GM12892 (cell line): ENCODE measurements around the gene HIP1.
"Not testable (repeated sequence)": the region's sequence is repeated elsewhere in the genome, so short reads cannot be mapped to it uniquely, and the experiment has no call there.

Source experiments
- DNase-seq: peaks from one replicate; pipeline ENCODE4 v3.0.0; 2011; ENCODE audit not compliant: insufficient read length
- FAIRE-seq: peaks from 2 replicates; lab custom pipeline; 2011; peaks lifted over from hg19 to GRCh38; lab: Jason Lieb, UNC
- POLR2A ChIP-seq: IDR thresholded peaks from 2 replicates; pipeline ENCODE4 v1.6.1; 2011; ENCODE audit warnings: low read depth, low read length, control low read depth
- POLR2AphosphoS5 ChIP-seq: IDR thresholded peaks from 2 replicates; pipeline ENCODE4 v1.6.1; 2011; ENCODE audit warnings: low read depth, low read length, control low read depth
- TAF1 ChIP-seq: IDR thresholded peaks from 2 replicates; pipeline ENCODE4 v1.6.1; 2011; ENCODE audit warnings: low read depth, mild to moderate bottlenecking, control low read depth, low read length, borderline replicate concordance

The HIP1 gene

DNA sequence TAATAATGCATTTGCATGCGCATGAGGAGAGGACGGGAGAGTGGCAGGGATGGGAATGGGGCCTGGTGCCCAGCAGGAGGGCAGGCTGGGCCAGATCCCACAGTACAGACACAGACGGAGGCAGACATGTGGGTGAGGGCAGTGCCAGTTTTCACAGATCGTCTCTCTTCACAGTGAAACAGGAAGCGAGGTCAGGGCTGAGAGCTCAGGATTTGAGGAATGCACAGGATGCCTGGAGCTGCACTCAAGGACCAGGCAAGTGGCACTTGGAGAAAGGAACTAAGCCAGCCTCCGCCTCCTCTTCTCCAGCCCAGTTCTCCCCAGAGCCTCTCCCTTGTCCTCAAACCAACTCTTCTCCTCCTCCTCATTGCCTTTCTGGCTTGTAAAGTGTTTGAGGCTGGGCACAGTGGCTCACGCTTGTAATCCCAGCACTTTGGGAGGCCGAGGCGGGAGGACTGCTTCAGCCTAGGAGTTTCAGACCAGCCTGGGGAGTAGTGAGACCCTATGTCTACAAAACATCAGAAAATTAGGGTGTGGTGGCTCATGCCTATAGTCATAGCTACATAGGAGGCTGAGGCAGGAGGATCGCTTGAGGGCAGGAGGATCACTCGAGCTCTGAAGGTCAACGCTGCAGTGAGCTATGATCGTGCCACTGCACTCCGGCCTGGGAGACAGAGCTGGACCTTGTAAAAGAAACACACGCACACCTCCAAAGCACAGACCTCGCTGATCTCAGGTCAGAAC, 115.2 kb downstream of the HIP1 start:
- TF ChIP-seq POLR2A: no peak
- TF ChIP-seq POLR2AphosphoS5: no peak
- no peak for TF ChIP-seq TAF1
- DNase-seq: no peak
- FAIRE-seq: no peak

DNA sequence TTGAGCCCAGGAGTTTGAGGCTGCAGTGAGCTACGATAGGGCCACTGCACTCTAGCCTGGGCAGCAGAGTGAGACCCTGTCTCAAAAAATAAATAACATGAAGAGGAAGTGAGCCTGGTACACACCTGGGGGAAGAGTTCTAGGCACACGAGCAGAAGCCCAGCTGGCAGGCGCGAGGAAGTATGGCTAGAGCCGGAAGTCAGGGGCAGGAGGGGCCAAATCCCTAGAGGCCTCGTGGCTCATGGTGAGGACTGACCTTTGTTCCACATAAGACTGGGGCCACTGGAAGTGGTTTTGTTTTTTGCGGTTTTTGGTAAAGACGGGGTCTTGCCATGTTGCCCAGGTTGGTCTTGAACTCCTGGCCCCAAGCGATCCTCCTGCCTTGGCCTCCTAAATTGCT, 117.6 kb downstream of the HIP1 start:
- TF ChIP-seq POLR2A: no peak
- DNase-seq: no peak
- FAIRE-seq: peak; percentile 61

DNA sequence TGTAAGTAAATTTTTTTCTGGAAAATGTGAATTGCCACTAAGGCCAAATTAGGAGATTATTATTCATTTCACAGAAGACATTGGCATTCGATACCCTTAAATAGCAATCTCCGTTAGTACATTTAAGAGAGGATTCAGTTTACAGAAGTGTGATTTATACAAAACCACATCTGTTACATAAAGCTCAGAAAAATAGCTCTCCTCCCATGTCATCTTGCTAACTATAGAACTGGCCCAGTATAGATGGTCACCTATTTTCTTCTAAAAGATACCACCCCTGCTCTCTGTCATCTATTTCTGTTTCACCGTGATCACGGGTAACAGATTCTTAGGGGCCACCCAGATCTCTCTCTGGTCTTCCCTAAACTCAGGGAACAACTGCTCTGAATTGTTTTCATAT, 119.1 kb downstream of the HIP1 start:
- TF ChIP-seq POLR2AphosphoS5: no peak
- no peak for TF ChIP-seq POLR2A
- no peak for TF ChIP-seq TAF1
- FAIRE-seq (no peak), DNase-seq (no peak)

DNA sequence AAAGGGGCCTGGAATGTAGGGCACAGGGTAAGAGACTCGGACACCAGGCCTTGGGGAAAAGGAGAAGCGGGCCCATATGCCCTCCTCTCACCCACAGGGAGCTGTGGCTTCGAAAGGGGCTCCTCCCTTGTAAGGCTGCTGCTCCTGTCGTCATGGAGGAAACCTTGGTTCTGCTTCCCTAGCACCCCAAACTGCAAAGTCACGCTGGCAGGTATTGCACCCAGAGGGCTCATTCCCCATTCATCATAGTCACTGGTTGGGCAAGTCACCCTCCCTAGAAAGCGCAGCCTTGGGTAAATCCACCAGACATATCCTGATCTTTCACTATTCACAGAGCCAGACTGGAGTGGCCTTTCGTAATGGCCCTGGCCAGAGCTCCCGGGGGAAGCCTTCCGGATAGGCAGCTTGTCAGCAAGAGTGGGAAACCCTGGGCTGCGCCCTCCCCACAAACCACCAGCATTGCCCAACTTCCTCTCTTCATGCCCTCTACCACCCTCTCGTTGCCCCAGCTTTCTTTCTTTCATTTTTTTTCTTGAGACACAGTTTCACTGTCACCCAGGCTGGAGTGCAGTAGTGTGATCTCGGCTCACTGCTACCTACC, 121.0 kb downstream of the HIP1 start:
- TF ChIP-seq POLR2A (no peak), POLR2AphosphoS5 (no peak), TAF1 (no peak)
- FAIRE-seq: no peak
- no peak for DNase-seq

DNA sequence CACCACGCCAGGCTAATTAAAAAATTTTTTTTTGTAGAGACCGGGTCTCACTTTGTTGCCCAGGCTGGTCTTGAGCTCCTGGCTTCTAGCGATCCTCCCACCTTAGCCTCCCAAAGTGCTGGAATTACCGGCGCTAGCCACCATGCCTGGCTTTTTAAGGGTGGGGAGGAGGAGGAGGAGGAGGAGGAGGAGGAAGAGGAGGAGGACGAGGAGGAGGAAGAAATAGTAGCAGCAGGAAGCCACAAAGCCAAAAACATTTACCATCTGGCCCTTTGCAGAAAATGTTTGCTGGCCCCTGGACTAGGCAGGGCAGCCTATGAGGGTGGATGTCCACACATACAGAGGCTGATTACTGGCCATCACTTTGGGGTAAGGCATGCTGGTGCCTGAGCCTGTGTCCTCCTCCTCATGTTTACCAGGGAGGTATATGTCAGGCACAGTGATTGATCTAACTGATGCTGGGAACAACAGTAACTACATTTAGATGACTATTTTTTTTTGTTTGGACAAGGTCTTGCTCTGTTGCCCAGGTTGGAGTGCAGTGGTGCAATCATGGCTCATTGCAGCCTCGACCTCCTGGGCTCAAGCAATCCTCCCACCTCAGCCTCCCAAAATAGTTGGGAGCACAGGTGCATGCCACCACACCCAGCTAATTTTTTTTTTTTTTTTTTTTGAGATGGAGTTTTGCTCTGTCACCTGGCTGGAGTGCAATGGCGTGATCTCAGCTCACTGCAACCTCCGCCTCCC, 122.1 kb downstream of the HIP1 start:
- no peak for TF ChIP-seq TAF1
- TF ChIP-seq POLR2A: no peak
- no peak for TF ChIP-seq POLR2AphosphoS5
- no peak for FAIRE-seq
- DNase-seq: no peak

DNA sequence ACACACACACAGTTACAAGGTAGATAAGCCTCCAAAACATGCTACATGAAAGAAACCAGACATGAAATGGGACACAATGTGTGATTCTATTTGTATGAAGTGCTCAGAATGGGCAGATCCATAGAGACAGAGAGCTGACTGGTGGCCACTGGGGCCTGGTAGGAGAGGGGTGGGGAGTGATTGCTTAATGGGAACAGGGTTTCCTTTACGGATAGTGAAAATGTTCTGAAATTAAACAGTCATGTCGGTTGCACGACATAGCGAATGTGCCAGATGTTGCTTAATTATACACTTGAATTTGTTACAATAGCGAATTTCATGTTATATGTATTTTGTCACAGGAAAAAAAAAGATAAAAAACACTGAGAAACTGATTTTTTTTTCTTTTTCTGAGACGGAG, 124.3 kb downstream of the HIP1 start:
- DNase-seq (no peak), FAIRE-seq (no peak)

DNA sequence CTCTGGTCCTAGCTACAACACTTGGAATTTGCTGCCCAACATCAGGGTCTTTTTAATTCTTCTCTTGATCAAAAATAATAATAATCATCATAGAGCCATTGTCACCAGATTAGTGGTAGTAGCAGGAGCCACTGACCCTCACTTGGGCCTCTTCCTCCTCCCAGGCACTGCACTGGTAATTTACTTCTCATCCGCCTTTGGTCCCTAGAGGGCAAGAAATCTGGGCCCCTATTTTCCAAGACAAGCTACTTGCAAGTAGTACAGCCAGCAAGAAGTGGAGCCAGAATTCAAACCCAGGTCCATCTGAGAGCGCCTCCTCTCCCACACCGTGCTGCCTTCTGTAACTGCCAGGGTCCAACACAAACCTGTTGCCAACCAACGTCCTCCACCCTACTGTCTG, 125.4 kb downstream of the HIP1 start:
- FAIRE-seq: no peak
- TF ChIP-seq POLR2AphosphoS5 (no peak), POLR2A (no peak), TAF1 (no peak)
- no peak for DNase-seq

More for the DNA sequence above, 124.3 kb downstream of the HIP1 start:
- TF ChIP-seq POLR2AphosphoS5: no peak
- no peak for TF ChIP-seq POLR2A
- TF ChIP-seq TAF1: no peak

DNA sequence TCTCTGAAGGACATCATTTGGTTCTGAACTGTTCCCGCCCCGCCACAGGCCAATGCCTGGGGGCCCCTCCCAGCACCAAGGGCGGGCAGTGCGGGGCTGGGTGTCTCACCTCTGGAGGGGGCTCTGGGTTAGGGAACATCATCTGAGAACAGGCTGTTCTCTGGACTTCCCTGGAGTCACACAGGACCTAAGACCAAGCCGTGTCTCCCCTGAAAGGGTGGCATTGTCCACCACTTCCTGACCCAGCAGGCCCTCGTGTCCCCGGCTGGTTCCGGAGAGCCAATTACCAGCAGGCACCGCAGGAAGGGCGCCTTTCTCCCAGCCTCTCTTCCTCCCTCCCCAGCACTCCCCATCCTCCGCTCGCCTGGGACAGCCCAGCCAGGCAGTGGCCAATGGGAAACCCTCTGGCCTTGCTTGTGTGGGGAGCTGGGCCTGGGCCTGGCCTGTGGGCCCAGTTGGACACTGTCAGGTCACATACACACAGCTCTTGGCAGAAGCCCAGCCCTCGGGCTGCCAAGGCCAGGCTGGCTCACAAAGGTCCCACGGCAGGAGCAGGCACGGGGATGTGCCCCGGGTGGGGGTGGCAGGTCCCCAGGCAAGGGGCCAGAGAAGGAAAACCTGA, 127.1 kb downstream of the HIP1 start:
- no peak for DNase-seq
- no peak for FAIRE-seq
- TF ChIP-seq POLR2AphosphoS5 (no peak), POLR2A (no peak), TAF1 (no peak)

DNA sequence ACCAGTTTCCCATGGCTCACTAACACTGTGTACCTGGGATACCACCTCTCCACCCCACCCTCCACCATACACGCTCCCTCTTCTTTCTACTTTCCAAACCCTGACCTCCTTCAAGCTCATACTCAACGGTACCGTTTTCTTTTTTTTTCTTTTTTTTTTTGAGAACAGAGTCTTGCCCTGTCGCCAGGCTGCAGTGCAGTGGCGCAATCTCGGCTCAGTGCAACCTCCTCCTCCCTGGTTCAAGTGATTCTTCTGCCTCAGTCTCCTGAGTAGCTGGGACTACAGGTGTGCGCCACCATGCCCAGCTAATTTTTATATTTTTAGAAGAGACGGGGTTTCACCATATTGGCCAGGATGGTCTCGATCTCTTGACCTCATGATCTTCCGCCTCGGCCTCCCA, 129.3 kb downstream of the HIP1 start:
- not testable (repeated sequence) for DNase-seq, FAIRE-seq

DNA sequence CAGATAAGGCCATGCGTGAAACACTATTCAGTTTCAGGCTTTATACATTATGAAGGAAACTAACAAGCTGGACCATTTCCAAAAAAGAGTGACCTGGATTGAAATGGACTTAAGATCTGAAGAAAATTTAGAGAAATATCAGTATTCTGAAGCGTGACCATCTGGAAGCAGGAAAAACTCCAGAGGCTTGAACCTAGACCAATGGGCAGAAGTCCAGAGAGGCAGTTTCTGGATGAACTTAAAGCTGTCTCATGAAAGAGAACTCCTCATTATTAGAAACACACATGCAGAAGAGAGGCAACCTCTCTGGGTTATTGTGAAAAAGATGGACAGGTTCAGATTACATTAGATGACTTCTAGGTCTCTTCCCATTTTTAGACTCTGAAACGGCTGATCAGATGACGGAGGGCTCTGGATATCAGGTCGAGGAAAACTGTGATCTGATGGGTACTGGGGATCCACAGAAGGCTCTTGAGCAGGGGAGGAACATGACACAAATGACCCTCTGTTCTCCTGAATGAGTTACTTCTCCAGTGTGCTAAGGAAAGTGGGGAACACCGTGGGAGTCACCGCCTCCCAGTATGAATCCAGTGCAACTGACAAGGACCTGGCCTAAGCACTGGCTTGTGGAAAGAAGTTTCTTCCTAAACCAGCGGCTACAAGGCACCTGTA, 130.2 kb downstream of the HIP1 start:
- FAIRE-seq (no peak), DNase-seq (no peak)
- no peak for TF ChIP-seq TAF1
- TF ChIP-seq POLR2AphosphoS5: no peak
- TF ChIP-seq POLR2A: no peak

DNA sequence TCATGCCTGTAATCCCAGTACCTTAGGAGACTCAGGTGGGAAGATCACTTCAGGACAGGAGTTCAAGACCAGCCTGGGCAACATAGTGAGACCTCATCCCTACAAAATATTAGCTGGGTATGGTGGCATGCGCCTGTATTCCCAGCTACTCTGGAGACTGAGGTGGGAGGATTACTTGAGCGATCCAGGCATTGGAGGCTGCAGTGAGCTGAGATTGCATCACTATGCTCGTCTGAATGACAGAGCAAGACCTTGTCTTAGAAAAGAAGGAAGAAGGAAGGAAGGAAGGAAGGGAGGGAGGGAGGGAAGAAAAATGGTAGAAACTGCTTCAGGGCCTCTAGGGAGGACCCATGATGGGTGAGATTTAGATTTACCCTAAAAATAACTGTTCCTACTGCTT, 134.3 kb downstream of the HIP1 start:
- DNase-seq: no peak
- TF ChIP-seq POLR2A: no peak
- no peak for TF ChIP-seq POLR2AphosphoS5
- TF ChIP-seq TAF1: no peak
- no peak for FAIRE-seq

DNA sequence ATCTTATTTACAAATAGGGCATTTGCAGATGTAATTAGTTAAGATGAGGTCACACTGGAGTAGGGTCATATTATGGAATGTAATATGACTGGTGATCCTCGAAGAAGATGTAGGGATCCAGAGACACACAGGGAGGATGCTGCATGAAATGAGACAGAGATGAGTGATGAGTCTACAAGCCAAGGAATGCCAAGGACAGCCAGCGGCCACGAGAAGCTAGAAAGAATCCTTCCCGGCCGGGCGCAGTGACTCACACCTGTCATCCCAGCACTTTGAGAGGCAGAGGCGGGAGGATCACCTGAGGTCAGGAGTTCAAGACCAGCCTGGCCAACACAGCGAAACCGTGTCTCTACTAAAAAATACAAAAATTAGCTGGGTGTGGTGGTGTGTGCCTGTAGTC, 135.9 kb downstream of the HIP1 start:
- FAIRE-seq: not testable (repeated sequence)

More for the DNA sequence above, 135.9 kb downstream of the HIP1 start:
- not testable (repeated sequence) for DNase-seq
